K562 (cell line): ENCODE measurements around the gene DNASE1L1. TPM values are rescaled to one million over a fixed set of nuclear protein-coding genes. Genes with fewer than 3 reads are reported as not detected.

Experiments used
- CBFA2T3 ChIP-seq: fragments of 450-650 bp; IDR thresholded peaks from 2 replicates; pipeline ENCODE4 v1.6.1; 2017
- CEBPB ChIP-seq: fragments of 450-650 bp; IDR thresholded peaks from 2 replicates; pipeline ENCODE4 v1.6.1; 2016; ENCODE audit warnings: missing genetic modification characterization, missing compliant biosample characterization
- NR4A1 ChIP-seq, 2 experiments: fragments of 250-450 bp in 1 of 2; fragments of 450-650 bp in 1 of 2; sonication (Bioruptor Pico) in 1 of 2; IDR thresholded peaks; 2 replicates each; pipeline versions ENCODE4 v1.4.0 to v1.6.1; 2016 to 2020; ENCODE audit warnings: mild to moderate bottlenecking in 2 of 2, missing compliant biosample characterization in 1 of 2, missing genetic modification characterization in 1 of 2, moderate library complexity in 1 of 2
- PHF20 ChIP-seq: fragments of 450-650 bp; IDR thresholded peaks from 2 replicates; pipeline ENCODE4 v1.6.1; 2018; ENCODE audit not compliant: partially characterized antibody
- TCF7L2 ChIP-seq: fragments of 150-350 bp; IDR thresholded peaks from 2 replicates; pipeline ENCODE4 v1.6.1; 2016; ENCODE audit warnings: low read depth, mild to moderate bottlenecking, low read length, moderate library complexity
- ZFX ChIP-seq: sonication (generic); formaldehyde crosslinking; IDR thresholded peaks from 2 replicates; pipeline ENCODE4 v1.8.0; 2022; ENCODE audit warnings: mild to moderate bottlenecking, missing genetic modification reagents, moderate library complexity
- polyA plus RNA-seq, 8 experiments: library from polyadenylated mRNA; depleted of rRNA in 4 of 8; stranded (reverse) in 5 of 8; unstranded in 3 of 8; fragments of >200 nt; fragmentation: Nextera tagmentation in 2 of 8; fragmentation: Illumina TruSeq in 1 of 8; extraction: Ambion mirVana in 2 of 8; extraction: Trizol in 1 of 8; gene quantifications; 2 replicates each; pipeline versions ENCODE4 v1.2.1 to v1.2.3, GENCODE V29; 2011 to 2014; ENCODE audit warnings: inconsistent platforms in 1 of 8, missing spikeins in 1 of 8
- total RNA-seq, 7 experiments: library from RNA; depleted of rRNA in 6 of 7; stranded (reverse); fragments of >200 nt in 6 of 7; fragmentation: Illumina TruSeq in 2 of 7; extraction: Trizol in 2 of 7; gene quantifications; 2 replicates each; pipeline versions ENCODE4 v1.2.1 to v1.2.3, GENCODE V29; 2011 to 2021; ENCODE audit warnings: low replicate concordance in 1 of 7
- TF ChIP-seq, protein P1 (sequence below): fragments of 250-450 bp; sonication (Bioruptor Pico); IDR thresholded peaks from 2 replicates; pipeline ENCODE4 v1.5.0; 2021; ENCODE audit warnings: mild to moderate bottlenecking, moderate library complexity
- TF ChIP-seq, protein P2 (sequence below): sonication (generic); formaldehyde crosslinking; IDR thresholded peaks from 2 replicates; pipeline ENCODE4 v1.8.0; 2022; ENCODE audit warnings: mild to moderate bottlenecking, missing genetic modification reagents
- TF ChIP-seq, protein P3 (sequence below): fragments of 450-650 bp; IDR thresholded peaks from 2 replicates; pipeline ENCODE4 v1.6.1; 2017; ENCODE audit warnings: antibody characterized with exemption
- TF ChIP-seq, protein P4 (sequence below): fragments of 450-650 bp; IDR thresholded peaks from 2 replicates; pipeline ENCODE4 v1.6.1; 2016; ENCODE audit warnings: low read depth

Gene DNASE1L1
- total and polyA plus RNA-seq, 9 of the 15 experiments (the other 6 are each of a cell fraction or from before 2014, with no cell fraction given), result 0.73 to 12.6 (median 7.9) TPM

DNA sequence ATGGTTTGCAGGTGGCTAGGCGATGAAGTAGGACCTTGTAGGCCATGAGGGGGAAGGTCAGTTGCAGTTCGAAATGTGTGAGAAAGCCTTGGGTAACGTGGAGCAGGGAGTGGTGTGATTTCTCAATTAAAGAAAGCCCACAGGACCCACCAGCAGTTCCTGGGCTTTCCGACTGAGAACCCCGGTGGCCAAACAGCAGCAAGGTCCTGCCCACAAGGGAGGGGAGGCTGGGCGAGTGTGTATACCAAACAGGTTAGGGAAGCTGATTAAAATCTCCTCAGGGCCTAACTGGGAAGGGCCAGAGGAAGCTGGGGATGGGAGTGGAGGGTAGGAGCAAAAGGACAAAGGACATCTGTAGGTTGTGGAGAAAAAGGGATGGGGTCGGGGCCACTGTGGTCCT is 21.9 kb upstream of the DNASE1L1 start (continued):
- TF ChIP-seq, protein P1, sequence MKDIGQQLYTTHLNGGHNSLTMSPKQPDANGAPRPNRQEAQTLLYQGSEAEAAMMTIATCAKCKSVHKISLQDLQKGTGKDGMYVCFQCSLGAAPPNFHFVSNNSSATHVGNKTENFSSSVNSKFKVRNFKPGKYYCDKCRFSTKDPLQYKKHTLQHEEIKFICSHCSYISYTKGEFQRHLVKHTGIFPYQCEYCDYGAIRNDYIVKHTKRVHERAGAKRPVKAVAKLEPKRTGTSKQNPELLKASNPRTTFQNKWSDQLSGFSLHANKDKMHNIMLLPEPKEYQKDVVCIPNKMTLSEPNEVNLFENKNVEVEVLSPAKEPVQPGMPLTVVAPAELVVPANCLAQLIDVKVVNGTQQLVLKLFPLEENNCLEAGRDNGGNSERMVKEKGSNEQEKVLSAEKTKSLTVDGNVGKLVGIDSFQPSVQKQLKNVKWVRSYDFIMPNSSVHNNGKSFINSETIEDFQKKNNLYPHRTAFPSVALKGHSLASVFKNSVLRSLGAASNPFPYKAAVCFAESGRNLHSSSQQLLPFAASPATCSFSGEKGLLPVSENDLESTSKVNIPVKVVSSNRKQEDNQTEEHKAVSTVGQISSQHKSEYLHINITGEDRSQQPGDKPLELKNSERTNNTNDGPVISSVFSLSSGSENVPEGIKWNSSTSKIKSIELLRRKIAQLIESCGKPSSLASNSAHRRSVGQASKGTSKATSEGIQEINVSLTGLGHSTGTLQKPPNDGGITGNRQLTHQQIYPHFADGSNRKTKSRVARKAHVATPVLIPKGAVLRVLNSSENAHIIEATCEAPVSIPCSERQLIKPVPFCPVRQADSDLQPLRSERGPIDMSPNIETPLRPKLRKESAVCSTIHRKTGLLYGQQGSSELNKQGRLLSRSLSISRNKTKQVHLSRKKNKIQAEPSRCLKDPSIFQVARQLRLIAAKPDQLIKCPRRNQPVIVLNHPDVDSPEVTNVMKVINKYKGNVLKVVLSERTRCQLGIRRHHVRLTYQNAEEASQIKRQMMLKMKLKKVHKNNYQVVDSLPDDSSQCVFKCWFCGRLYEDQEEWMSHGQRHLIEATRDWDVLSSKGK, result no peak
- TF ChIP-seq, protein P2, sequence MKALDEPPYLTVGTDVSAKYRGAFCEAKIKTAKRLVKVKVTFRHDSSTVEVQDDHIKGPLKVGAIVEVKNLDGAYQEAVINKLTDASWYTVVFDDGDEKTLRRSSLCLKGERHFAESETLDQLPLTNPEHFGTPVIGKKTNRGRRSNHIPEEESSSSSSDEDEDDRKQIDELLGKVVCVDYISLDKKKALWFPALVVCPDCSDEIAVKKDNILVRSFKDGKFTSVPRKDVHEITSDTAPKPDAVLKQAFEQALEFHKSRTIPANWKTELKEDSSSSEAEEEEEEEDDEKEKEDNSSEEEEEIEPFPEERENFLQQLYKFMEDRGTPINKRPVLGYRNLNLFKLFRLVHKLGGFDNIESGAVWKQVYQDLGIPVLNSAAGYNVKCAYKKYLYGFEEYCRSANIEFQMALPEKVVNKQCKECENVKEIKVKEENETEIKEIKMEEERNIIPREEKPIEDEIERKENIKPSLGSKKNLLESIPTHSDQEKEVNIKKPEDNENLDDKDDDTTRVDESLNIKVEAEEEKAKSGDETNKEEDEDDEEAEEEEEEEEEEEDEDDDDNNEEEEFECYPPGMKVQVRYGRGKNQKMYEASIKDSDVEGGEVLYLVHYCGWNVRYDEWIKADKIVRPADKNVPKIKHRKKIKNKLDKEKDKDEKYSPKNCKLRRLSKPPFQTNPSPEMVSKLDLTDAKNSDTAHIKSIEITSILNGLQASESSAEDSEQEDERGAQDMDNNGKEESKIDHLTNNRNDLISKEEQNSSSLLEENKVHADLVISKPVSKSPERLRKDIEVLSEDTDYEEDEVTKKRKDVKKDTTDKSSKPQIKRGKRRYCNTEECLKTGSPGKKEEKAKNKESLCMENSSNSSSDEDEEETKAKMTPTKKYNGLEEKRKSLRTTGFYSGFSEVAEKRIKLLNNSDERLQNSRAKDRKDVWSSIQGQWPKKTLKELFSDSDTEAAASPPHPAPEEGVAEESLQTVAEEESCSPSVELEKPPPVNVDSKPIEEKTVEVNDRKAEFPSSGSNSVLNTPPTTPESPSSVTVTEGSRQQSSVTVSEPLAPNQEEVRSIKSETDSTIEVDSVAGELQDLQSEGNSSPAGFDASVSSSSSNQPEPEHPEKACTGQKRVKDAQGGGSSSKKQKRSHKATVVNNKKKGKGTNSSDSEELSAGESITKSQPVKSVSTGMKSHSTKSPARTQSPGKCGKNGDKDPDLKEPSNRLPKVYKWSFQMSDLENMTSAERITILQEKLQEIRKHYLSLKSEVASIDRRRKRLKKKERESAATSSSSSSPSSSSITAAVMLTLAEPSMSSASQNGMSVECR (CRISPR knock-in tag), result no peak
- TF ChIP-seq, protein P3, sequence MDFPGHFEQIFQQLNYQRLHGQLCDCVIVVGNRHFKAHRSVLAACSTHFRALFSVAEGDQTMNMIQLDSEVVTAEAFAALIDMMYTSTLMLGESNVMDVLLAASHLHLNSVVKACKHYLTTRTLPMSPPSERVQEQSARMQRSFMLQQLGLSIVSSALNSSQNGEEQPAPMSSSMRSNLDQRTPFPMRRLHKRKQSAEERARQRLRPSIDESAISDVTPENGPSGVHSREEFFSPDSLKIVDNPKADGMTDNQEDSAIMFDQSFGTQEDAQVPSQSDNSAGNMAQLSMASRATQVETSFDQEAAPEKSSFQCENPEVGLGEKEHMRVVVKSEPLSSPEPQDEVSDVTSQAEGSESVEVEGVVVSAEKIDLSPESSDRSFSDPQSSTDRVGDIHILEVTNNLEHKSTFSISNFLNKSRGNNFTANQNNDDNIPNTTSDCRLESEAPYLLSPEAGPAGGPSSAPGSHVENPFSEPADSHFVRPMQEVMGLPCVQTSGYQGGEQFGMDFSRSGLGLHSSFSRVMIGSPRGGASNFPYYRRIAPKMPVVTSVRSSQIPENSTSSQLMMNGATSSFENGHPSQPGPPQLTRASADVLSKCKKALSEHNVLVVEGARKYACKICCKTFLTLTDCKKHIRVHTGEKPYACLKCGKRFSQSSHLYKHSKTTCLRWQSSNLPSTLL, result no peak
- TF ChIP-seq TCF7L2 (no peak), CEBPB (tag) (no peak), PHF20 (no peak), NR4A1 (CRISPR knock-in tag; IDR thresholded peaks at IDR 0.05) (no peak), NR4A1 (tag; IDR thresholded peaks at IDR 0.05) (no peak), CBFA2T3 (no peak), ZFX (CRISPR knock-in tag) (peak; percentile 38; the same call in 1 of the 2 replicates)
- TF ChIP-seq, protein P4, sequence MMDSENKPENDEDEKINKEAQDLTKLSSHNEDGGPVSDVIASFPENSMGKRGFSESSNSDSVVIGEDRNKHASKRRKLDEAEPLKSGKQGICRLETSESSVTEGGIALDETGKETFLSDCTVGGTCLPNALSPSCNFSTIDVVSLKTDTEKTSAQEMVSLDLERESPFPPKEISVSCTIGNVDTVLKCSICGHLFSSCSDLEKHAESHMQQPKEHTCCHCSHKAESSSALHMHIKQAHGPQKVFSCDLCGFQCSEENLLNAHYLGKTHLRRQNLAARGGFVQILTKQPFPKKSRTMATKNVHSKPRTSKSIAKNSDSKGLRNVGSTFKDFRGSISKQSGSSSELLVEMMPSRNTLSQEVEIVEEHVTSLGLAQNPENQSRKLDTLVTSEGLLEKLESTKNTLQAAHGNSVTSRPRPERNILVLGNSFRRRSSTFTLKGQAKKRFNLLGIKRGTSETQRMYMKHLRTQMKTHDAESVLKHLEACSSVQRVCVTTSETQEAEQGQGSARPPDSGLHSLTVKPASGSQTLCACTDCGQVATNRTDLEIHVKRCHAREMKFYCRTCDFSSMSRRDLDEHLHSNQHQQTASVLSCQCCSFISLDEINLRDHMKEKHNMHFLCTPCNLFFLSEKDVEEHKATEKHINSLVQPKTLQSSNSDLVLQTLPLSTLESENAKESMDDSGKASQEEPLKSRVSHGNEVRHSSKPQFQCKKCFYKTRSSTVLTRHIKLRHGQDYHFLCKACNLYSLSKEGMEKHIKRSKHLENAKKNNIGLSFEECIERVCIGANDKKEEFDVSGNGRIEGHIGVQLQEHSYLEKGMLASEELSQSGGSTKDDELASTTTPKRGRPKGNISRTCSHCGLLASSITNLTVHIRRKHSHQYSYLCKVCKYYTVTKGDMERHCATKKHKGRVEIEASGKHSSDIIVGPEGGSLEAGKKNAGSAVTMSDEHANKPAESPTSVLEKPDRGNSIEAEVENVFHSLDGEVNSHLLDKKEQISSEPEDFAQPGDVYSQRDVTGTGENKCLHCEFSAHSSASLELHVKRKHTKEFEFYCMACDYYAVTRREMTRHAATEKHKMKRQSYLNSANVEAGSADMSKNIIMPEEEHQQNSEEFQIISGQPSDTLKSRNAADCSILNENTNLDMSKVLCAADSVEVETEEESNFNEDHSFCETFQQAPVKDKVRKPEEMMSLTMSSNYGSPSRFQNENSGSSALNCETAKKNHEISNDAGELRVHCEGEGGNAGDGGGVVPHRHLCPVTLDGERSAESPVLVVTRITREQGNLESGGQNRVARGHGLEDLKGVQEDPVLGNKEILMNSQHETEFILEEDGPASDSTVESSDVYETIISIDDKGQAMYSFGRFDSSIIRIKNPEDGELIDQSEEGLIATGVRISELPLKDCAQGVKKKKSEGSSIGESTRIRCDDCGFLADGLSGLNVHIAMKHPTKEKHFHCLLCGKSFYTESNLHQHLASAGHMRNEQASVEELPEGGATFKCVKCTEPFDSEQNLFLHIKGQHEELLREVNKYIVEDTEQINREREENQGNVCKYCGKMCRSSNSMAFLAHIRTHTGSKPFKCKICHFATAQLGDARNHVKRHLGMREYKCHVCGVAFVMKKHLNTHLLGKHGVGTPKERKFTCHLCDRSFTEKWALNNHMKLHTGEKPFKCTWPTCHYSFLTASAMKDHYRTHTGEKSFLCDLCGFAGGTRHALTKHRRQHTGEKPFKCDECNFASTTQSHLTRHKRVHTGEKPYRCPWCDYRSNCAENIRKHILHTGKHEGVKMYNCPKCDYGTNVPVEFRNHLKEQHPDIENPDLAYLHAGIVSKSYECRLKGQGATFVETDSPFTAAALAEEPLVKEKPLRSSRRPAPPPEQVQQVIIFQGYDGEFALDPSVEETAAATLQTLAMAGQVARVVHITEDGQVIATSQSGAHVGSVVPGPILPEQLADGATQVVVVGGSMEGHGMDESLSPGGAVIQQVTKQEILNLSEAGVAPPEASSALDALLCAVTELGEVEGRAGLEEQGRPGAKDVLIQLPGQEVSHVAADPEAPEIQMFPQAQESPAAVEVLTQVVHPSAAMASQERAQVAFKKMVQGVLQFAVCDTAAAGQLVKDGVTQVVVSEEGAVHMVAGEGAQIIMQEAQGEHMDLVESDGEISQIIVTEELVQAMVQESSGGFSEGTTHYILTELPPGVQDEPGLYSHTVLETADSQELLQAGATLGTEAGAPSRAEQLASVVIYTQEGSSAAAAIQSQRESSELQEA, result no peak
